ENCODE measurements around the gene RHOBTB3. TPM values are rescaled to one million over a fixed set of nuclear protein-coding genes. Genes with fewer than 3 reads are reported as not detected.

The RHOBTB3 gene
- total RNA-seq, 4 donors from 2014 or later: 40.1 to 95.7 (median 71.0) TPM

GRCh38 chr5:95718738-95719137 lies 12.4 kb upstream of the RHOBTB3 start:
- TF ChIP-seq POLR2A (IDR thresholded peaks at IDR 0.05): no peak
- no peak for TF ChIP-seq CTCF (IDR thresholded peaks at IDR 0.05)
- H3K4me1 ChIP-seq: peaks cover 0 to 12% (median 3%) of the 10 kb centered on the region in 4 donors
- DNase-seq: no peak
- no peak overlapping the region for H3K4me3 ChIP-seq
- no peaks in the 10 kb centered on the region for H3K36me3 ChIP-seq
- no peaks in the 10 kb centered on the region for H3K27me3 ChIP-seq
- H3K9me3 ChIP-seq: no peaks in the 10 kb centered on the region
- H3K27ac ChIP-seq: no peak overlapping the region

DNA sequence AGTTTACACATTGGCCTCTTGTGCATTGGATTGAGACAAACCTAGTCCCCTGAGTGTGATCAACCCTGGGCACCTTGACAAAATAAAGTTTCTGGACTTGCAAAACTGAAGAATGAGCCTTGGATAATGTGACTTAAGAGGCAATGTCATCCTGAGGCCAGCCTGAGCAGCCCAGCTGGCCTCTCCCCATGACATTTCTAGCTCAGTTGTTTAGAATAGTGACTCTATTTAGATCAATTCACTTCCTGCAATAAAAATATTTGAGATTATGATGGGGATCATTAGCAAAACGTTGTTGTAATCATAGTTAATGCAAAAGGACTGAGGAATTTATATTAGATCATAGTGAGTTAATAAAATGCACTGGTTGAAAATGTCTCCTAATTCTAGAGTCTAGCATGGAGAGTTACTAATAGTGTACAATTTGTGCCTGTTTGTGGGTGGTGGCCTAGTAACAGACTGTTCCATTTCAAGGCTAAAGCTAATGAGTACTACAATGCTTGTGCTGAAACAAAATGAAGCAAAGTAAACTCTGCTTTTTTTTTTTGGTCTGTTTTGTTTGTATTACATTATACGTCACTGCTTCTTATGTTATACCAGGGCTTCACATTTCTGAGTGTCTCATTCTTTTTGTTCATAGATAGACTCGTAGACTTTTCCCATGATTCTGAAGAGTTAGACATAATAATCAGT lies 10.9 kb upstream of the RHOBTB3 start:
- no peak overlapping the region for H3K4me3 ChIP-seq
- no peaks in the 10 kb centered on the region for H3K36me3 ChIP-seq
- no peak for TF ChIP-seq CTCF (IDR thresholded peaks at IDR 0.05)
- TF ChIP-seq POLR2A (IDR thresholded peaks at IDR 0.05): no peak
- no peaks in the 10 kb centered on the region for H3K27me3 ChIP-seq
- DNase-seq: no peak
- H3K27ac ChIP-seq: peak overlapping the region in 2 of 4 donors; percentile 45 to 64
- no peaks in the 10 kb centered on the region for H3K9me3 ChIP-seq
- peaks cover 0 to 12% (median 3%) of the 10 kb centered on the region in 4 donors for H3K4me1 ChIP-seq

DNA sequence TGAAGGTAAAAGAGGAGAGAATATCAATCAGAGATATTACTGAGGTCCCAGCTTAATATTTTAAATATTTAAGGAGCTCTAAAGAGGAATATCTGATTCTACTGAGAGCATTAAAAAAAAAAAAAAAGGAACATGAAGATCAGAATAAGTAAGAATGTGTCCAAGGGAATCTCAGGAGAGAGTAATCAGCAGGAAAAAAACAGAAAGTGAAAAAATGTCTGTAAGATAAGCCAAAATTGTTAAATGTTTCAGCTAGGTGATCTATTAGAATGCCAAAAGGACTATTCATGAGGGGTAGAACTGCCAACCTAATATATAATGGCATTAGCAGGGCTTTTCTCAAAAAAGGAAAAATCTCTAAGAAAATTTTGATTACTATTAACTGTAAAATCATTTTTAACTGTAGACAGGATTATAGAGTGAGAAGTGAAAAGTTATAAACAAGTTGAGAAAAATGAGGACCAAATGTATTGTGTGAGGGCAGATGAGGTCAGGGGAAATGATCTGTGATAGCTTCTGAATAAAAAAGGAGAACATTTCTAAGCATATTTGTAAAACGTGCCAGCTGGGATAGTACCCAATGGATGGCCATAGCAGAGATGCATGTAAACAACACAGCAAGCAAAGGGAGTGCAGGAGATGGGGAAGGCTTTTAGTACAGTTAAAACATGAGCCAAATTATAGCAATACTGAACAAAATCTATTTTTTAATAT lies 9.4 kb upstream of the RHOBTB3 start:
- no peak for DNase-seq
- peaks cover 0 to 15% (median 3%) of the 10 kb centered on the region in 4 donors for H3K4me1 ChIP-seq
- no peaks in the 10 kb centered on the region for H3K27me3 ChIP-seq
- H3K4me3 ChIP-seq: no peak overlapping the region
- H3K9me3 ChIP-seq: no peaks in the 10 kb centered on the region
- H3K27ac ChIP-seq: no peak overlapping the region
- no peak for TF ChIP-seq CTCF (IDR thresholded peaks at IDR 0.05)
- TF ChIP-seq POLR2A (IDR thresholded peaks at IDR 0.05): no peak
- no peaks in the 10 kb centered on the region for H3K36me3 ChIP-seq

GRCh38 chr5:95723632-95724369 lies 7.3 kb upstream of the RHOBTB3 start:
- no peak overlapping the region for H3K27ac ChIP-seq
- H3K4me3 ChIP-seq: no peak overlapping the region
- H3K36me3 ChIP-seq: no peaks in the 10 kb centered on the region
- H3K4me1 ChIP-seq: peaks cover 0 to 24% (median 0%) of the 10 kb centered on the region in 4 donors
- H3K27me3 ChIP-seq: no peaks in the 10 kb centered on the region
- H3K9me3 ChIP-seq: no peaks in the 10 kb centered on the region
- TF ChIP-seq POLR2A (IDR thresholded peaks at IDR 0.05) (no peak), CTCF (IDR thresholded peaks at IDR 0.05) (no peak)
- no peak for DNase-seq

DNA sequence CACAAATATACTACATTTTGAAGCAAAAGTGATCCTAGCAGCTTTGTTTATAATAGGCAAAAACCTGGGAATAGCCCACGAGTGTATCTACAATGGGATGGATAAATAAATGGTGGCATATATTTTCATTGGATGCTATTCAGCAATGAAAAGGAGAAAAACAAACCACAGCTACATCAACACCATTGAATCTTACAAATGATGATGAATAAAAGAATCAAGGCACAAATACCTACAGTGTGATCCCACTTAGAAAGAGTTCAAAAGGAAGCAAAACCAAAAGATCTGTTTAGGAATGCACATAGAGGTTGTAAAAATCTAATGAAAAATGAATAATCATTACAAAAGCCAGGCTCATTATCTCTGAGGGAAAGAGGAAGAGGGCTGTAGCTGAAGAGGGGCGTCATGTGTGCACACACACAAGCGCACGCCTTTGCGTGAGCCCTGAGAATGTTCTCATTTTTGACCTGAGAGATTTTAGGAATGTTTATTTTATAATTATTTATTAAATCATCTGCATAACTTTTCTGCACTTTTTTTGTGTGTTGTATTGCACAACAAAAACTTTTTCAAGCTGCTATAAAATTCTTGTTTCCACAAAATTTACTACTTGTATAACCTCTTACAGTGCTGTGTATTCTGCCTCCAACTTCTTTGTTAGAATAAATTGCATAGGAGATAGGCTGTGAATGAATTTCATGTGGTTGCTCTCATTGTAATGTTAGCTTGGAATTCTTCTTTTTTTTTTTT lies 5.9 kb upstream of the RHOBTB3 start:
- Histone ChIP-seq H3K4me1 (peaks cover 0 to 23% (median 0%) of the 10 kb centered on the region in 4 donors), H3K4me3 (no peak overlapping the region), H3K27me3 (no peaks in the 10 kb centered on the region), H3K27ac (peak overlapping the region in 1 of 4 donors; percentile 21), H3K9me3 (no peaks in the 10 kb centered on the region), H3K36me3 (no peaks in the 10 kb centered on the region)
- no peak for TF ChIP-seq POLR2A (IDR thresholded peaks at IDR 0.05)
- TF ChIP-seq CTCF (IDR thresholded peaks at IDR 0.05): no peak
- DNase-seq: no peak
